ENCODE data around the gene PPM1G.
A peak's percentile ranks its signal among the peaks of the same experiment; 100 is the strongest.
"Not testable (repeated sequence)": the region's sequence is repeated elsewhere in the genome, so short reads cannot be mapped to it uniquely, and the experiment has no call there.

PPM1G gene
- total RNA-seq = 56.9 to 97.7 (median 84.6) reads per million in 4 donors

- peak; percentile 91 to 96 (median 94) for DNase-seq
Observed at GRCh38 chr2:27409321-27410073, at the start of gene PPM1G. Gene PPM1G (minus strand): TSS chr2:27409591. CDS start chr2:27409422, 169 bp downstream.

- DNase-seq = no peak
Observed at GRCh38 chr2:27453968-27454367, 44.6 kb upstream of the PPM1G start.

GRCh38 chr2:27451095-27451494 is 41.7 kb upstream of the PPM1G start:
- DNase-seq = no peak

GRCh38 chr2:27448381-27448780 is 39.0 kb upstream of the PPM1G start:
- no peak for DNase-seq

GRCh38 chr2:27446057-27446456 is 36.7 kb upstream of the PPM1G start:
- DNase-seq = peak in 1 of 5 donors; percentile 14

- no peak for DNase-seq
Observed at GRCh38 chr2:27445615-27446014, 36.2 kb upstream of the PPM1G start.

- no peak for DNase-seq
Observed at GRCh38 chr2:27445155-27445554, 35.8 kb upstream of the PPM1G start.

GRCh38 chr2:27442920-27443282 is 33.5 kb upstream of the PPM1G start:
- DNase-seq = no peak

GRCh38 chr2:27441958-27442919 is 32.8 kb upstream of the PPM1G start, which contains the start of gene KRTCAP3:
Gene KRTCAP3 (plus strand): TSS chr2:27442381. CDS start chr2:27442413, 32 bp downstream.
- DNase-seq = peak in 4 of 5 donors; percentile 38 to 72 (median 44)

GRCh38 chr2:27441226-27441926 is 32.0 kb upstream of the PPM1G start:
- DNase-seq = no peak

- DNase-seq = no peak
Observed at GRCh38 chr2:27435628-27436027, 26.2 kb upstream of the PPM1G start.

- DNase-seq = peak in 1 of 5 donors; percentile 46
Observed at GRCh38 chr2:27431395-27431794, 22.0 kb upstream of the PPM1G start.

GRCh38 chr2:27428978-27429541 is 19.7 kb upstream of the PPM1G start:
- peak; percentile 46 to 85 (median 60) for DNase-seq

GRCh38 chr2:27428213-27428977 is 19.0 kb upstream of the PPM1G start, which contains the start of gene NRBP1:
Gene NRBP1 (plus strand): TSS chr2:27428631. CDS start chr2:27433274, 4,643 bp downstream.
- peak; percentile 78 to 94 (median 85) for DNase-seq

GRCh38 chr2:27427863-27428212 is 18.4 kb upstream of the PPM1G start:
- DNase-seq = no peak

- DNase-seq = not testable (repeated sequence)
Observed at GRCh38 chr2:27425039-27425438, 15.6 kb upstream of the PPM1G start.

- DNase-seq = no peak
Observed at GRCh38 chr2:27422958-27423357, 13.6 kb upstream of the PPM1G start.

- DNase-seq = no peak
Observed at GRCh38 chr2:27421660-27422250, 12.4 kb upstream of the PPM1G start.

- DNase-seq = no peak
Observed at GRCh38 chr2:27420996-27421395, 11.6 kb upstream of the PPM1G start.

GRCh38 chr2:27416151-27416550 is 6.8 kb upstream of the PPM1G start:
- DNase-seq = no peak

Measured in T-helper 1 cell (primary cell).